Measurements from ENCODE around the gene CDH23.

GRCh38 chr10:71729161-71729636 is 332.5 kb downstream of the CDH23 start:
- TF ChIP-seq POLR2A (IDR thresholded peaks at IDR 0.05) = no peak
- TF ChIP-seq CTCF (IDR thresholded peaks at IDR 0.05) = no peak
